IMR-90 (cell line): ENCODE results near the gene PDS5B. TPM values are rescaled to one million over a fixed set of nuclear protein-coding genes. Genes with fewer than 3 reads are reported as not detected.

ENCODE experiments used
- ATAC-seq: fragments of 200-7000 bp; cut with Tn5 transposase; 2 replicates; pipeline ENCODE4 v1.9.1; 2020; ENCODE audit warnings: low read depth, mild to moderate bottlenecking, moderate library complexity
- BruUV-seq: library from RNA; stranded (reverse); fragments of 400-500 nt; replicated peaks from 2 replicates; lab custom pipeline; 2021; lab: Mats Ljungman, UMichigan
- CTCF ChIA-PET: fragments of 300-600 bp; formaldehyde crosslinking; extraction: SDS; loops from one replicate; lab custom pipeline; 2021; ENCODE audit warnings: antibody characterized with exemption; lab: Yijun Ruan, JAX
- POLR2A ChIA-PET: fragments of 300-600 bp; sonication (Branson Sonifier 250); formaldehyde crosslinking; loops from one replicate; lab custom pipeline; 2022; ENCODE audit warnings: antibody characterized with exemption; ENCODE audit not compliant: unreplicated experiment; lab: Charles Lee
- DNase-seq: peaks from one replicate; pipeline ENCODE4 v3.0.0; 2013
- H2AFZ ChIP-seq: replicated peaks from 2 replicates; pipeline ENCODE3; 2013; ENCODE audit warnings: low read length, mild to moderate bottlenecking; ENCODE audit not compliant: poor library complexity
- H2AK5ac ChIP-seq: 2 replicates; pipeline ENCODE4 v1.6.1; 2013; ENCODE audit warnings: low read depth, low read length, inconsistent platforms
- H2AK9ac ChIP-seq: replicated peaks from 2 replicates; pipeline ENCODE3; 2013; ENCODE audit warnings: mild to moderate bottlenecking, low read depth, low read length, moderate library complexity; ENCODE audit not compliant: poor library complexity
- H2BK120ac ChIP-seq: 2 replicates; pipeline ENCODE4 v1.6.1; 2013; ENCODE audit warnings: low read depth, low read length, inconsistent platforms
- H2BK15ac ChIP-seq: 3 replicates; pipeline ENCODE4 v1.6.1; 2013; ENCODE audit warnings: low read depth, low read length, inconsistent platforms
- H2BK20ac ChIP-seq: 2 replicates; pipeline ENCODE4 v1.6.1; 2013; ENCODE audit warnings: low read depth, mild to moderate bottlenecking, inconsistent platforms, low read length, moderate library complexity
- H2BK5ac ChIP-seq: 2 replicates; pipeline ENCODE4 v1.6.1; 2013; ENCODE audit warnings: mild to moderate bottlenecking, low read depth, low read length, inconsistent platforms; ENCODE audit not compliant: poor library complexity, severe bottlenecking
- H3K14ac ChIP-seq: replicated peaks from 2 replicates; pipeline ENCODE4 v1.6.1; 2013; ENCODE audit warnings: low read depth, low read length, inconsistent platforms
- H3K18ac ChIP-seq: 2 replicates; pipeline ENCODE4 v1.6.1; 2013; ENCODE audit warnings: low read depth, low read length, control low read depth
- H3K23ac ChIP-seq: 2 replicates; pipeline ENCODE4 v1.6.1; 2013; ENCODE audit warnings: low read depth, low read length, inconsistent platforms
- H3K27ac ChIP-seq: 2 replicates; pipeline ENCODE4 v1.5.1; 2013; ENCODE audit warnings: mild to moderate bottlenecking, control low read depth, low read length; ENCODE audit not compliant: insufficient read depth
- H3K27me3 ChIP-seq: 2 replicates; pipeline ENCODE4 v1.6.1; 2013; ENCODE audit warnings: low read length; ENCODE audit not compliant: control insufficient read depth, insufficient read depth
- H3K36me3 ChIP-seq: 2 replicates; pipeline ENCODE4 v1.6.1; 2013; ENCODE audit warnings: low read length, mixed read lengths; ENCODE audit not compliant: control insufficient read depth, insufficient read depth
- H3K4ac ChIP-seq: 2 replicates; pipeline ENCODE4 v1.6.1; 2013; ENCODE audit warnings: low read depth, low read length, inconsistent platforms
- H3K4me1 ChIP-seq: 2 replicates; pipeline ENCODE4 v1.6.1; 2013; ENCODE audit warnings: low read length, mixed read lengths; ENCODE audit not compliant: control insufficient read depth, insufficient read depth
- H3K4me2 ChIP-seq: 2 replicates; pipeline ENCODE4 v1.6.1; 2013; ENCODE audit warnings: low read depth, mild to moderate bottlenecking, control low read depth, low read length, moderate library complexity
- H3K4me3 ChIP-seq: 2 replicates; pipeline ENCODE4 v1.5.1; 2013; ENCODE audit warnings: low read depth, mild to moderate bottlenecking, control low read depth, low read length, moderate library complexity; ENCODE audit not compliant: insufficient read depth
- H3K56ac ChIP-seq: 2 replicates; pipeline ENCODE4 v1.6.1; 2013; ENCODE audit warnings: low read length, inconsistent platforms; ENCODE audit not compliant: insufficient read depth; ENCODE audit errors: extremely low read depth
- H3K79me1 ChIP-seq, 2 experiments: 2 replicates each; pipeline ENCODE4 v1.6.1; 2013; ENCODE audit warnings: low read length in 2 of 2, inconsistent platforms in 1 of 2, low read depth in 1 of 2
- H3K9ac ChIP-seq: 2 replicates; pipeline ENCODE4 v1.6.1; 2013; ENCODE audit warnings: low read depth, low read length, control low read depth
- H3K9me1 ChIP-seq: 2 replicates; pipeline ENCODE4 v1.6.1; 2013; ENCODE audit warnings: low read length, inconsistent platforms; ENCODE audit not compliant: insufficient read depth
- H3K9me3 ChIP-seq: 2 replicates; pipeline ENCODE4 v1.6.1; 2013; ENCODE audit warnings: low read length; ENCODE audit not compliant: control insufficient read depth, insufficient read depth
- H4K20me1 ChIP-seq: 2 replicates; pipeline ENCODE4 v1.6.1; 2013; ENCODE audit warnings: low read length, inconsistent platforms; ENCODE audit not compliant: insufficient read depth
- H4K5ac ChIP-seq: 2 replicates; pipeline ENCODE4 v1.6.1; 2013; ENCODE audit warnings: mild to moderate bottlenecking, low read depth, low read length, control low read depth
- H4K8ac ChIP-seq, 2 experiments: 2 replicates each; pipeline ENCODE4 v1.6.1; 2013; ENCODE audit warnings: low read depth in 2 of 2, low read length in 2 of 2, control low read depth in 1 of 2, inconsistent platforms in 1 of 2
- H4K91ac ChIP-seq: 2 replicates; pipeline ENCODE4 v1.6.1; 2013; ENCODE audit warnings: low read depth, low read length, inconsistent platforms; ENCODE audit not compliant: insufficient read depth
- CEBPB ChIP-seq: IDR thresholded peaks from 2 replicates; pipeline ENCODE4 v1.6.1; 2012; ENCODE audit warnings: low read depth, low read length, improper control_type of control experiment
- CTCF ChIP-seq: conservative IDR thresholded peaks from 2 replicates; pipeline ENCODE4 v1.5.1; 2012; ENCODE audit warnings: mild to moderate bottlenecking, low read depth, low read length, improper control_type of control experiment
- MAFK ChIP-seq: IDR thresholded peaks from 2 replicates; pipeline ENCODE4 v1.6.1; 2012; ENCODE audit warnings: low read depth, low read length, improper control_type of control experiment
- MXI1 ChIP-seq: IDR thresholded peaks from 2 replicates; pipeline ENCODE4 v1.6.1; 2012; ENCODE audit warnings: low read depth, mild to moderate bottlenecking, low read length, moderate library complexity, borderline replicate concordance
- RAD21 ChIP-seq: IDR thresholded peaks from 2 replicates; pipeline ENCODE4 v1.6.1; 2012; ENCODE audit warnings: low read length, improper control_type of control experiment
- RFX5 ChIP-seq: IDR thresholded peaks from 2 replicates; pipeline ENCODE4 v1.8.0; 2012; ENCODE audit warnings: low read depth, mild to moderate bottlenecking, low read length, moderate library complexity
- SMC3 ChIP-seq: fragments of 150-350 bp; IDR thresholded peaks from 2 replicates; pipeline ENCODE4 v1.6.1; 2016; ENCODE audit warnings: low read depth, mild to moderate bottlenecking, antibody characterized with exemption, low read length, moderate library complexity
- whole genome bisulfite sequencing, 2 experiments: methylation state at CpG; one replicate each; pipeline versions ENCODE4 v1.1.5 to v1.1.7; 2013; ENCODE audit warnings: missing lambda C conversion rate in 2 of 2; ENCODE audit not compliant: insufficient read length in 1 of 2; ENCODE audit errors: extremely low coverage in 2 of 2; 5-methylcytosine and 5-hydroxymethylcytosine counted together
- dilution Hi-C: fragments of 300-500 bp; cut with HindIII; formaldehyde crosslinking; loops from one replicate; pipeline ENCODE4 v1.14.3; 2018; ENCODE audit warnings: low sequenced_read_pairs; ENCODE audit not compliant: unreplicated experiment
- in situ Hi-C: fragments of 300-500 bp; cut with MboI; formaldehyde crosslinking; loops from 3 replicates; pipeline ENCODE4 v1.14.3; 2019; ENCODE audit warnings: low sequenced_read_pairs, inconsistent platforms, mixed read lengths
- intact Hi-C: fragments of 100-400 bp; cut with micrococcal nuclease; formaldehyde crosslinking; loops from 2 replicates; pipeline ENCODE4 v1.10.0; 2022
- polyA plus RNA-seq, 3 experiments: library from polyadenylated mRNA; depleted of rRNA; stranded (reverse); fragments of >200 nt; gene quantifications; 2 replicates each; pipeline ENCODE4 v1.2.3, GENCODE V29; 2012; ENCODE audit warnings: low replicate concordance in 1 of 3
- total RNA-seq: library from RNA; depleted of rRNA; stranded (reverse); fragments of >200 nt; gene quantifications from 2 replicates; pipeline ENCODE4 v1.2.3, GENCODE V29; 2012

PDS5B gene
- total and polyA plus RNA-seq, 2 of the 4 experiments (the other 2 are of a cell fraction), result 6.2 to 20.1 TPM

- Histone ChIP-seq H2BK20ac (no peak overlapping the region), H3K18ac (no peak overlapping the region), H3K9ac (no peak overlapping the region), H3K56ac (no peak overlapping the region), H3K4me2 (no peak overlapping the region), H3K4me1 (no peaks in the 10 kb centered on the region), H2AFZ (no peak overlapping the region), H3K79me1 (peaks cover 10 to 45% of the 10 kb centered on the region in 2 experiments; a peak in 3 of 4 replicates), H2BK120ac (no peak overlapping the region), H2AK5ac (no peak overlapping the region), H2BK15ac (no peak overlapping the region), H4K8ac (no peak overlapping the region), H3K23ac (no peak overlapping the region), H3K27me3 (no peaks in the 10 kb centered on the region), H4K20me1 (0 out of 2 replicates have a peak, but pooled peaks cover 8% of the 10 kb centered on the region), H4K91ac (no peak overlapping the region), H3K36me3 (no peaks in the 10 kb centered on the region), H4K5ac (no peak overlapping the region), H3K27ac (no peak overlapping the region), H3K9me1 (no peaks in the 10 kb centered on the region), H3K4me3 (no peak overlapping the region), H3K14ac (no peak overlapping the region), H3K4ac (no peak overlapping the region), H2AK9ac (no peak overlapping the region), H2BK5ac (no peak overlapping the region), H3K9me3 (no peaks in the 10 kb centered on the region)
- ATAC-seq (peak; percentile 93), DNase-seq (peak; percentile 77)
- ChIA-PET CTCF (interaction anchor here (1.0 to 1.2 kb wide), 7 partner anchors 9 to 52 kb away, joined by 3 to 15 read pairs (median 5); no protein-coding TSS in a partner anchor), POLR2A (interaction anchor here (0.6 kb wide), 1 partner anchor 29 kb away, joined by 5 read pairs; no protein-coding TSS in a partner anchor)
- no TSS peak for BruUV-seq
- peak; percentile 77 for TF ChIP-seq CTCF
- TF ChIP-seq RAD21, result peak; percentile 72
- TF ChIP-seq MXI1, result no peak
- TF ChIP-seq RFX5, result 0 out of 2 replicates have a peak, but pooled peaks have one; percentile 19
- no peak for TF ChIP-seq MAFK
- TF ChIP-seq CEBPB, result no peak
- peak; percentile 67; the same call in 1 of the 2 replicates for TF ChIP-seq SMC3
- WGBS, 2 experiments, result no CpG with 5 or more reads among the region's 4 CpGs
- in situ Hi-C loops, result no loop called here
- intact Hi-C loops, result loop anchor here (1.0 to 10.0 kb wide), 3 partner anchors 53 to 905 kb away; partner anchors contain the start of gene PDS5B
- dilution Hi-C loops, result no loop called here
Observed at GRCh38 chr13:32639502-32640105, 53.4 kb downstream of the PDS5B start.
